GM10266 (cell line): ENCODE measurements around the gene UGT8.

Source experiments
- DNase-seq: peaks from one replicate; pipeline ENCODE4 v3.0.0; 2012; ENCODE audit errors: extremely low spot score
- CTCF ChIP-seq: IDR thresholded peaks from 2 replicates; pipeline ENCODE4 v1.5.1; 2012; ENCODE audit warnings: mild to moderate bottlenecking, low read depth; ENCODE audit not compliant: control insufficient read depth, insufficient read depth; ENCODE audit errors: missing control alignments

Gene UGT8

DNA sequence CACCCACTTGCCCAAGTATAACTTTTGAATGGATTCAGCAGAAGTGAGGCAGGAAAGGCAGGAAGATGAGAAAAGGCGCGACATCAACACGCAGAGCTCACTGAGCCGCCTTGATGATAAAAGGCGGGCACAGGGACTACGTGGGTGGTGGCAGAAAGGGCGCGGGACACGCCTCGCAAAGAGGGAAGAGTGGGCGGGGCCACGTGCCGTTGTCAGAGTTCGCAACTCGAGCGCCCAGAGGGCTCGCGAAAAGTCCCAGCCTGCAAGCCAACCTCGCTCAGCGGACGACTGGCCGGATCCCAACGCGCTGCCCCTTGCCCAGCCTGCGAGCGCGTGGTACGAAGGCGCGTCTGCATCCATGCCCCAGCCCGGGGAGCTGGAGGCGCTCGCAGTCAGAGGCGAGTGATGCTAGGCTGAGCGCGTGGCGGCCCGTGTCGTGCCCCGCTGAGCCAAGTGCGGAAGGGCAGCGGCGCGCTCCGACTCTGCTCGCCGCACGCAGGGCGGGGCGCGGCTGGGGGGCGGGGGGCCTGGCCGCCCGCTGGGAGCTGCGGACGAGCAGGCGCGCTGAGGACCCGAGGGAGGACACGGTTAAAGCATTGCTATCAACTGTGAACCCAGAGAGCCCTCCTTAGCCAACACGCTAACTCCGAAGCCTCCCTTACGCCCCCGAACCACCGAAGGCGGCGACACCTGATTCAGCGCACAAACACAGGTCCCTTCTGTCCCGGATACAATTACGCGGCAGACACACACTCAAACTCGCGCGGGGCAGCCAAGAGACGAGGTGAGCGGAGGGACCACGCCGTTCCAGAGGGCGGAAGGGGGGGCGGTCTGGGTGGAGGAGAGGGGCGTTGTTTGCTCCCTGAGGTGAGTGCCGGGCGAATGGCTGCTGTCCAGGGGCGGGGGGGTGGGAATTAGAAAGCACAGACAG lies at the start of gene UGT8:
Gene UGT8 (plus strand): TSS at position 617 of the 931 bp plus-strand sequence. CDS start 24,074 bp downstream, outside the sequence.
- no peak for TF ChIP-seq CTCF
- DNase-seq = peak; percentile 57

DNA sequence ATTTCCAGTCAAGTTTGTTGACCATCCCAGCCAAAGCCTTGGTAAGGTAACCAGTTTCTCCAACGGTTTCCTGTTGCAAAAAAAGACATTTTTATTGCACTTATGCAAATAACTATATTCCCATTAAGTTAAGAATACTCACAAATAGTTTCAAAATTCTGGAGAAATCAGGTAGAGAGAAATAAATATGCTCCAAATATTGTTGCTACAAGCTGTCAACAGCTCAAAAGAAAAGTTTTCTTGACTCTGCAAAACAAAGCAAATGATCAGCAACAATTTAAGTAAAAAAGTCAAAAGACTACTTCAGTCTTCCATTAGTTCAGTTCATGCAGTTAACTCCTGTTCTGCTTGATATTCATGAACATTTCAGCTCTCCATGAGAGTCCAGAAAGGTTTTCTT lies 49.0 kb upstream of the UGT8 start:
- no peak for TF ChIP-seq CTCF

GRCh38 chr4:114558446-114559020 lies 40.1 kb upstream of the UGT8 start:
- TF ChIP-seq CTCF = no peak
- DNase-seq = no peak

More for the DNA sequence above, 49.0 kb upstream of the UGT8 start:
- DNase-seq = no peak

DNA sequence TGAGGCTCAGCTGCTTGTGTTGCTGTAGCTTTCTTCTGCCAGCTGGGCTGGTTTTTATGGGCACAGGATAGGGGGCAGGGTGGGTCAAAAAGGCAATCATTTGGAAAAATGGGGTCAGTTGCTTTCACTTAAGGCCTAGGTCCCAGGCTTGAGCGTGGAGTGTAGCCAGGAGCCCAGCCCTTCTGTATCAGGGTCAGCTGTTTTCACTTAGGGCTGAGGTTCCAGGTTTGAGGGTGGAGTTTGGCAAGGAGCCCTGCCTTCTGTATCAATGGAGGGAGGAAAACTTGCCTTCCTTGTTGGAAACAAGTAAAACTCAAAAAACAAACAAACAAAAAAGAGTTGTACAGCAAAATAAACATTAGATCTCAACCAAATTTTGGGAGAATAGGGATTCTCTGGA lies 37.0 kb upstream of the UGT8 start:
- no peak for TF ChIP-seq CTCF
- DNase-seq = no peak

DNA sequence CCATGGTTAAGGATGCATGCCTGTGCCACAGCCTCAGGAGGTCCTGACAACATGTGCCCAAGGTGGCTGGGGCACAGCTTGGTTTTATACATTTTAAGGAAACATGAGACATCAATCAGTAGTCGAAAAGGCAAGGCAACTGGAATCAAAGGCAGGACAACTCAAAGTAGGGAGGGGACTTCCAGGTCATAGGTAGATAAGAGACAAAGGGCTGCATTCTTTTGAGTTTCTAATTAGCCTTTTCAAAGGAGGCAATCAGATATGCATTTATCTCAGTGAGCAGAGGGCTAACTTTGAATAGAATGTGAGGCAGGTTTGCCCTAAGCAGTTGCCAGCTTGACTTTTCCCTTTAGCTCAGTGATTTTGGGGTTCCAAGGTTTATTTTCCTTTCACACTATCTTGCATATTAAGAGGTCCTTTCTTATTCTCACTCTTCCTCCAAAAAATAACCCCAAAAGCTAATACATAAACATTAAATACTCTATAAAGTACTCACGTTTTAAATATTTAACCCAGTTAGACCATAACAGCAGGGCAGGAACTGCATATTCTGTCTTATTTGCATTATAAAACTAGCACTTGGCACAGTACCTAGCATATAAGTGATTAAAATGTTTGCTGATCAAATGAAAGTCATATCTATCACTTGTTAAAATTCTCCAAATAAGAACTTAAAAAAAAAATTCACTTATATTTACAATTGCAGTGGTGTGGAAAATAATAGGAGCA lies 36.3 kb upstream of the UGT8 start:
- DNase-seq = no peak
- no peak for TF ChIP-seq CTCF

GRCh38 chr4:114563536-114564315 lies 34.9 kb upstream of the UGT8 start:
- no peak for TF ChIP-seq CTCF
- DNase-seq = no peak
